Body of pancreas (tissue), 4 donors: ENCODE measurements around the gene NRG3.

Experiments
- CTCF ChIP-seq, 7 experiments: fragments of 450-650 bp in 4 of 7; fragments of 200-600 bp in 3 of 7; sonication (generic) in 3 of 7; IDR thresholded peaks; one replicate each; pipeline ENCODE4 v1.5.1; 2016 to 2019; ENCODE audit warnings: antibody characterized with exemption in 7 of 7
- POLR2A ChIP-seq, 3 donors: fragments of 450-650 bp; IDR thresholded peaks; one replicate each; pipeline ENCODE4 v1.6.1; 2016; ENCODE audit warnings: antibody characterized with exemption in 3 of 3, mild to moderate bottlenecking in 2 of 3

GRCh38 chr10:82887488-82887887, 1012.5 kb downstream of the NRG3 start:
- TF ChIP-seq CTCF (IDR thresholded peaks at IDR 0.05) (no peak), POLR2A (IDR thresholded peaks at IDR 0.05) (no peak)
